Activated CD8-positive, alpha-beta T cell treated with anti-CD3 and anti-CD28 coated beads, Interleukin-2, amount 10 ng/mL, durations not matched to agents 7 days and 5 days (primary cell): Measurements from ENCODE around the gene STX5. TPM values are rescaled to one million over a fixed set of nuclear protein-coding genes. Genes with fewer than 3 reads are reported as not detected.
"Not testable (repeated sequence)": the region's sequence is repeated elsewhere in the genome, so short reads cannot be mapped to it uniquely, and the experiment has no call there.

Experiments used
- ATAC-seq: fragments of 150-1000 bp; cut with Tn5 transposase; one replicate; pipeline ENCODE4 v1.10.0; 2021; ENCODE audit warnings: moderate library complexity
- CTCF ChIA-PET: fragments of 350-600 bp; sonication (Branson Sonifier 250); formaldehyde crosslinking; loops from one replicate; lab custom pipeline; 2021; ENCODE audit warnings: antibody characterized with exemption; lab: Charles Lee
- POLR2A ChIA-PET: fragments of 350-600 bp; sonication (Branson Sonifier 250); formaldehyde crosslinking; loops from one replicate; lab custom pipeline; 2021; ENCODE audit warnings: antibody characterized with exemption; lab: Charles Lee
- DNase-seq: peaks from one replicate; pipeline ENCODE4 v3.0.0-alpha.2; 2020
- H3K27ac Mint-ChIP-seq: one replicate; pipeline ENCODE4 v1.8.0; 2021; ENCODE audit warnings: mild to moderate bottlenecking, mixed read lengths
- H3K27me3 Mint-ChIP-seq: one replicate; pipeline ENCODE4 v1.8.0; 2021; ENCODE audit warnings: low read depth, mixed read lengths
- H3K36me3 Mint-ChIP-seq: one replicate; pipeline ENCODE4 v1.8.0; 2021; ENCODE audit warnings: low read depth, mixed read lengths
- H3K4me1 Mint-ChIP-seq: one replicate; pipeline ENCODE4 v1.8.0; 2021; ENCODE audit warnings: low read depth, mixed read lengths
- H3K4me3 Mint-ChIP-seq: one replicate; pipeline ENCODE4 v1.8.0; 2021; ENCODE audit warnings: mild to moderate bottlenecking, mixed read lengths
- H3K9me3 Mint-ChIP-seq: one replicate; pipeline ENCODE4 v1.8.0; 2022; ENCODE audit warnings: mixed read lengths; ENCODE audit not compliant: insufficient read depth
- total RNA-seq, 2 experiments: library from RNA; stranded (reverse); gene quantifications; one replicate each; pipeline ENCODE4 v1.2.3, GENCODE V29; 2021

STX5 gene
- total RNA-seq, 2 experiments from 2014 or later = 30.4 to 32.7 TPM

DNA sequence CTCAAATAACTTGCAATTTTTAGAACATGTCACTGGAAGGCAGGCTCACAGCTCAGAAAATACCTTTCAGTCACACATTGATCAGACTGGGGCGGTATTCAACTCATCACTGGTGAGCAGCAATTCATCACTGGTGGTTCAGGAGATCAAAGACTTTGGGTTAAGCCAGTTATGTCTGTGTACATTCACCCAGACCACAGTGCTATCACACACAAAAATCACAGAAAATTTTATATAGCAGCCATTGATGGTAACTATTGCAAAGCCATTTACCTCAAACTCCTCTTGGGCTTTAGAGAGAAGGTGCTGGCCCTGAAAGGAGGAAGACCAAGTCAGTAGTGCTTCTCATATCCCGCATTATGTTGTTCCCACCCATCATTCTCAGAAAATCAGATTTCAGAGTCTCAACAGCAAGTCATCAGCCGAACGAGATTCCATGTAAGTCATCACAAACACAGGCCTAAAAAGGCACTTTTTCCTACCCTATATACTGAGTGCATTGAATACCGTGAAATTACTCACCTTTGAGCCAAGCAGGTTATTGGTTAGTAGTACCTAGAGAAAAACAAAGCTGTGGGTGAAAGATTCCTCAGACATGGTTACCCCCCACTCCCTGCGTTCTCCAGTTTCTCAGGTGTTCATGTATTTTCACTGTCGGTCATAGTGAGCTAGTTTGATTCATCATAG lies 21.6 kb upstream of the STX5 start:
- CTCF ChIA-PET = interaction anchor here (0.7 to 5.1 kb wide), 7 partner anchors 10 to 127 kb away, joined by 3 to 58 read pairs (median 4); partner anchors contain the start of genes HNRNPUL2, SLC3A2 and TMEM179B
- no peaks in the 10 kb centered on the region for H3K27me3 Mint-ChIP-seq
- no peaks in the 10 kb centered on the region for H3K9me3 Mint-ChIP-seq
- no peak for DNase-seq
- H3K27ac Mint-ChIP-seq = peak overlapping the region; percentile 98
- peak overlapping the region; percentile 99 for H3K4me3 Mint-ChIP-seq
- peaks cover 55% of the 10 kb centered on the region for H3K4me1 Mint-ChIP-seq
- peaks cover 52% of the 10 kb centered on the region for H3K36me3 Mint-ChIP-seq
- no peak for ATAC-seq
- POLR2A ChIA-PET = interaction anchor here (0.9 to 10.5 kb wide), 14 partner anchors 10 to 279 kb away, joined by 3 to 507 read pairs (median 24); partner anchors contain the start of genes C11orf98, CSKMT, EEF1G and EML3

GRCh38 chr11:62852523-62853188 lies 20.8 kb upstream of the STX5 start:
- ATAC-seq = no peak
- Mint-ChIP-seq H3K4me1 (peaks cover 48% of the 10 kb centered on the region), H3K27me3 (no peaks in the 10 kb centered on the region), H3K27ac (peak overlapping the region; percentile 98), H3K4me3 (peak overlapping the region; percentile 99), H3K9me3 (no peaks in the 10 kb centered on the region), H3K36me3 (peaks cover 49% of the 10 kb centered on the region)
- CTCF ChIA-PET = interaction anchor here (0.7 to 3.1 kb wide), 4 partner anchors 10 to 126 kb away, joined by 3 to 11 read pairs (median 4); partner anchors contain the start of gene HNRNPUL2
- no peak for DNase-seq
- POLR2A ChIA-PET = interaction anchor here (0.5 to 10.5 kb wide), 5 partner anchors 9 to 718 kb away, joined by 3 to 507 read pairs (median 51); partner anchors contain the start of genes SLC3A2, STX5, TEX54 and WDR74

- Mint-ChIP-seq H3K4me1 (peaks cover 42% of the 10 kb centered on the region), H3K9me3 (no peaks in the 10 kb centered on the region), H3K27me3 (peaks cover 2% of the 10 kb centered on the region), H3K27ac (peak overlapping the region; percentile 62), H3K36me3 (peaks cover 48% of the 10 kb centered on the region), H3K4me3 (peak overlapping the region; percentile 15)
- POLR2A ChIA-PET = interaction anchor here (0.5 to 10.5 kb wide), 4 partner anchors 8 to 718 kb away, joined by 3 to 507 read pairs (median 54); partner anchors contain the start of genes SLC3A2 and WDR74
- ATAC-seq (no peak), DNase-seq (no peak)
- CTCF ChIA-PET = interaction anchor here (0.7 to 2.0 kb wide), 3 partner anchors 11 to 30 kb away, joined by 3 to 5 read pairs (median 3); no protein-coding TSS in a partner anchor
Measured at GRCh38 chr11:62851807-62852522, 20.1 kb upstream of the STX5 start.

DNA sequence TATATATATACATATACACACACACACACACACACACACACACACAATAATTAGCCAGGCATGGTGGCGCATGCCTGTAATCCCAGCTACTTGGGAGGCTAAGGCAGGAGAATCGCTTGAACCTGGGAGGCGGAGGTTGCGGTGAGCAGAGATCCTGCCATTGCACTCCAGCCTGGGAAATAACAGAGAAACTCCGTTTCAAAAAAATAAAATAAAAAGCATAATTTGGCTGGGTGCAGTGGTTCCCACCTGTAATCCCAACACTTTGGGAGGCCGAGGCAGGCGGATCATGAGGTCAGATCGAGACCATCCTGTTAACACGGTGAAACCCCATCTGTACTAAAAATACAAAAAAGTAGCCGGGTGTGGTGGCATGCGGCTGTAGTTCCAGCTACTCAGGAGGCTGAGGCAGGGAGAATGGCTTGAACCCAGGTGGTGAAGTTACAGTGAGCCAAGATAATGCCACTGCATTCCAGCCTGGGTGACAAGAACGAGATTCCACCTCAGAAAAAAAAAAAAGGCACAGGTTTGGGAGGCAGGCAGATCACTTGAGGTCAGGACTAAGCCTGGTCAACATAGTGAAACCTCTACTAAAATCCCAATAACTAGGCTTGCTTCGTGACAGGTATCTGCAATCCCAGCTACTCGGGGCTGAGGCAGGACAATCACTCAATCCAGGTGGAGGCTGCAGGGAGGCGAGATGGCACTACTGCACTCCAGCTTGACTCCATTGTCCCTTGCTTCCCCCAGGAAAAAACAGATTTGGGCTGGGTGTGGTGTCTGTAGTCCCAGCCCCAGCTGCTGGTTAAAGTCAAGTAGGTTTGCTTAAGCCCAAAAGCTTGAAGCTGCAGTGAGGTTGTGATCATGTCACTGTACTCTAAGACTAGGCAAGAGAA lies 19.3 kb upstream of the STX5 start:
- Mint-ChIP-seq H3K27ac (peak overlapping the region; percentile 62), H3K36me3 (peaks cover 48% of the 10 kb centered on the region), H3K27me3 (peaks cover 3% of the 10 kb centered on the region), H3K4me1 (peaks cover 36% of the 10 kb centered on the region), H3K4me3 (peak overlapping the region; percentile 15), H3K9me3 (no peaks in the 10 kb centered on the region)
- ATAC-seq (no peak), DNase-seq (no peak)
- POLR2A ChIA-PET = interaction anchor here (0.6 to 10.5 kb wide), 5 partner anchors 8 to 83 kb away, joined by 3 to 507 read pairs (median 5); partner anchors contain the start of genes SLC3A2 and WDR74
- CTCF ChIA-PET = interaction anchor here (2.0 kb wide), 1 partner anchor 30 kb away, joined by 5 read pairs; no protein-coding TSS in a partner anchor

DNA sequence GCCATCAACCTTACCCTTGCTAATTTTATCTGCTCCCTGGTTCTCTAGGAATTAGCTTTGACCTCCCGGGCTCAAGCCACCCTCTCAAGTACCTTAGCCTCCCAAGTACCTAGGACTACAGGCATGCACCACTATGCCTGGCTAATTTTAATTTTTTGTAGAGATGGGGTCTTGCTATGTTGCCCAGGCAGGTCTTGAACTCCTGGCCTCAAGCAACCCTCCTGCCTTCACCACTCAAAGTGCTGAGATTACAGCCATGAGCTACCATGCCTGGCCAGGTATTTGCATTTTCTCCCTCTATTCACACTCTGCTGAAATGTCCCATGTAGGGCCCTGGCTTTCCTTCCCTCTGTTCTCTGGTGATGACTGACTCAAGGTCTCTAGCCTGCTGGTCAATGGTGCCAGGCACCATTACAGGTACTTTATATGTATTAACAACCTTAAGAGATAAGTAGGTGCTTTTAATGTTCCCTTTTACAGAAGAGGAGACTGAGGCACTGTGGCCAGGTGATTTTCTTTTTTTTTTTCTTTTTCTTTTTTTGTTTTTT lies 16.0 kb upstream of the STX5 start:
- peaks cover 17% of the 10 kb centered on the region for H3K36me3 Mint-ChIP-seq
- ChIA-PET POLR2A (interaction anchor here (9.7 to 10.5 kb wide), 2 partner anchors 4 to 5 kb away, joined by 507 read pairs; partner anchors contain the start of gene WDR74), CTCF (no interaction called here)
- peaks cover 22% of the 10 kb centered on the region for H3K4me1 Mint-ChIP-seq
- peaks cover 3% of the 10 kb centered on the region for H3K27me3 Mint-ChIP-seq
- H3K4me3 Mint-ChIP-seq = no peak overlapping the region
- no peak overlapping the region for H3K27ac Mint-ChIP-seq
- ATAC-seq (no peak), DNase-seq (no peak)
- no peaks in the 10 kb centered on the region for H3K9me3 Mint-ChIP-seq

DNA sequence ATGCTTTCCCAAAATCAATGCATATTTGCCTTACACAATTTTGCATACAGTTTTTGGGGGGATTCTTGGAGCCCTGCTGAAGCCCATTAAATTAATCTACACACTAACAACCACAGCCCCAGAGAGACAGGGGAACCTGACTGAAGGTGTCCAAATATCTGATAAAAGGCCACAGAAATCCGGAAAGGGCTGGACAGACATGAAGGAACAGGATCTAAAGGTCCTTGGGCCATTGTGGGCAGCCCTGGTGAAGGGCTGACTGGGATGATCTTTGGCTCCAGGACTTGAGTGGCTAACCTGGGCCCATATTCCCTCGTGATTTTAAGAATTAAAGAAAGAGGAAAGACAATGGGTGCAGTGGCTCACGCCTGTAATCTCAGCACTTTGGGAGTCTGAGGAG lies 14.3 kb upstream of the STX5 start:
- Mint-ChIP-seq H3K4me1 (peaks cover 8% of the 10 kb centered on the region), H3K9me3 (no peaks in the 10 kb centered on the region), H3K27me3 (peaks cover 3% of the 10 kb centered on the region), H3K4me3 (no peak overlapping the region), H3K36me3 (peaks cover under 1% of the 10 kb centered on the region), H3K27ac (no peak overlapping the region)
- ATAC-seq = no peak
- DNase-seq = no peak
- CTCF ChIA-PET = interaction anchor here (1.6 kb wide), 1 partner anchor 60 kb away, joined by 3 read pairs; no protein-coding TSS in a partner anchor
- POLR2A ChIA-PET = interaction anchor here (0.6 to 9.7 kb wide), 2 partner anchors 7 to 205 kb away, joined by 4 to 507 read pairs; no protein-coding TSS in a partner anchor

- ATAC-seq = no peak
- peaks cover 9% of the 10 kb centered on the region for H3K4me1 Mint-ChIP-seq
- POLR2A ChIA-PET = interaction anchor here (9.7 kb wide), 1 partner anchor 9 kb away, joined by 507 read pairs; no protein-coding TSS in a partner anchor
- no peak overlapping the region for H3K4me3 Mint-ChIP-seq
- peaks cover 3% of the 10 kb centered on the region for H3K27me3 Mint-ChIP-seq
- DNase-seq = no peak
- no peak overlapping the region for H3K27ac Mint-ChIP-seq
- peaks cover 6% of the 10 kb centered on the region for H3K36me3 Mint-ChIP-seq
- CTCF ChIA-PET = interaction anchor here (0.7 kb wide), 1 partner anchor 163 kb away, joined by 3 read pairs; no protein-coding TSS in a partner anchor
- H3K9me3 Mint-ChIP-seq = no peaks in the 10 kb centered on the region
Measured at GRCh38 chr11:62844154-62844553, 12.3 kb upstream of the STX5 start.

GRCh38 chr11:62843466-62843865 lies 11.6 kb upstream of the STX5 start:
- Mint-ChIP-seq H3K27ac (no peak overlapping the region), H3K4me3 (no peak overlapping the region), H3K36me3 (peaks cover 9% of the 10 kb centered on the region), H3K27me3 (peaks cover 3% of the 10 kb centered on the region), H3K9me3 (no peaks in the 10 kb centered on the region), H3K4me1 (peaks cover 13% of the 10 kb centered on the region)
- DNase-seq = no peak
- no peak for ATAC-seq
- POLR2A ChIA-PET = interaction anchor here (0.5 to 9.7 kb wide), 4 partner anchors 10 to 431 kb away, joined by 3 to 507 read pairs (median 9); partner anchors contain the start of genes HNRNPUL2 and SLC3A2
- CTCF ChIA-PET = interaction anchor here (1.5 kb wide), 1 partner anchor 11 kb away, joined by 11 read pairs; no protein-coding TSS in a partner anchor

- ATAC-seq, H3K27ac Mint-ChIP-seq, H3K27me3 Mint-ChIP-seq, H3K9me3 Mint-ChIP-seq, H3K4me3 Mint-ChIP-seq, DNase-seq, H3K36me3 Mint-ChIP-seq: not testable (repeated sequence)
- POLR2A ChIA-PET = interaction anchor here (0.5 to 9.7 kb wide), 5 partner anchors 10 to 430 kb away, joined by 3 to 507 read pairs (median 6); partner anchors contain the start of genes HNRNPUL2 and SLC3A2
- peaks cover 14% of the 10 kb centered on the region for H3K4me1 Mint-ChIP-seq
- CTCF ChIA-PET = interaction anchor here (0.7 to 1.5 kb wide), 2 partner anchors 11 to 56 kb away, joined by 3 to 11 read pairs; no protein-coding TSS in a partner anchor
Measured at GRCh38 chr11:62842891-62843290, 11.0 kb upstream of the STX5 start.
